ENCODE data around the gene LLGL1. TPM values are rescaled to one million over a fixed set of nuclear protein-coding genes. Genes with fewer than 3 reads are reported as not detected.

The LLGL1 gene
- total and polyA plus RNA-seq, 2 donors (not counting 3 experiments of a cell fraction or from before 2014, with no cell fraction given) = 34.9 to 47.1 TPM

- H3K9me1 ChIP-seq (replicated peaks; ENCODE audit: control insufficient read depth, extremely low read depth, insufficient read depth, low read length) = no peaks in the 10 kb centered on the region
- DNase-seq (ENCODE audit: low read depth, low spot score) (no peak), FAIRE-seq (no peak)
- H3K9ac ChIP-seq (replicated peaks; ENCODE audit: extremely low read depth, insufficient read depth, low read length) = no peak overlapping the region
- intact Hi-C loops (cut with micrococcal nuclease) (no loop called here), dilution Hi-C loops (cut with MboI; ENCODE audit: extremely low pct_ligation_motif_present, low sequenced_read_pairs) (no loop called here)
- BruUV-seq (replicated peaks) = no TSS peak
- H3K27ac ChIP-seq (ENCODE audit: insufficient read depth, low read depth, low read length) = no peak overlapping the region
- no peaks in the 10 kb centered on the region for H3K9me3 ChIP-seq (replicated peaks; ENCODE audit: control insufficient read depth, insufficient read depth, low read length)
- H3K36me3 ChIP-seq (ENCODE audit: control insufficient read depth in 2 of 2, extremely low read depth in 1 of 2, insufficient read depth in 2 of 2, low read length in 2 of 2) = peaks cover 8 to 57% of the 10 kb centered on the region in 2 experiments
- peaks cover 13% of the 10 kb centered on the region for H3K4me1 ChIP-seq (ENCODE audit: control insufficient read depth, extremely low read depth, insufficient read depth, low read length)
- H3K4me3 ChIP-seq (replicated peaks in 1 of 3; ENCODE audit: insufficient read depth in 1 of 3, low read depth in 1 of 3, low read length in 3 of 3) = no peak overlapping the region
- H3K27me3 ChIP-seq (ENCODE audit: control insufficient read depth in 2 of 2, insufficient read depth in 2 of 2, low read length in 2 of 2) = no peaks in the 10 kb centered on the region
- ChIA-PET POLR2A (no interaction called here), CTCF (interaction anchor here (0.7 to 1.1 kb wide), 2 partner anchors 9 to 10 kb away, joined by 3 read pairs; no protein-coding TSS in a partner anchor)
- H3K79me2 ChIP-seq (ENCODE audit: control insufficient read depth, insufficient read depth, low read length) = no peaks in the 10 kb centered on the region
- H3K4me2 ChIP-seq (ENCODE audit: insufficient read depth, low read length) = no peak overlapping the region
- H2AFZ ChIP-seq (ENCODE audit: low read depth, low read length) = no peak overlapping the region
- no peaks in the 10 kb centered on the region for H4K20me1 ChIP-seq (replicated peaks; ENCODE audit: control insufficient read depth, extremely low read depth, insufficient read depth, low read length)
- TF ChIP-seq EZH2 (IDR thresholded peaks at IDR 0.05; ENCODE audit: borderline replicate concordance, low read depth, low read length, severe bottlenecking) (no peak), FOS (IDR thresholded peaks at IDR 0.05; ENCODE audit: borderline replicate concordance, insufficient read depth, low read length) (no peak), JUN (IDR thresholded peaks at IDR 0.05; ENCODE audit: borderline replicate concordance, insufficient read depth, insufficient read length, low read depth) (no peak), POLR2A (IDR thresholded peaks at IDR 0.05; ENCODE audit: low read depth, low read length) (no peak), GATA2 (IDR thresholded peaks at IDR 0.05; ENCODE audit: insufficient read depth, insufficient read length, low read depth, low read length) (no peak), POLR2AphosphoS5 (IDR thresholded peaks at IDR 0.05; ENCODE audit: insufficient read depth, low read depth, low read length) (no peak)
- TF ChIP-seq, protein P1, sequence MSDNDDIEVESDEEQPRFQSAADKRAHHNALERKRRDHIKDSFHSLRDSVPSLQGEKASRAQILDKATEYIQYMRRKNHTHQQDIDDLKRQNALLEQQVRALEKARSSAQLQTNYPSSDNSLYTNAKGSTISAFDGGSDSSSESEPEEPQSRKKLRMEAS (IDR thresholded peaks at IDR 0.05; ENCODE audit: insufficient read depth, insufficient read length) = no peak
- TF ChIP-seq, protein P2, sequence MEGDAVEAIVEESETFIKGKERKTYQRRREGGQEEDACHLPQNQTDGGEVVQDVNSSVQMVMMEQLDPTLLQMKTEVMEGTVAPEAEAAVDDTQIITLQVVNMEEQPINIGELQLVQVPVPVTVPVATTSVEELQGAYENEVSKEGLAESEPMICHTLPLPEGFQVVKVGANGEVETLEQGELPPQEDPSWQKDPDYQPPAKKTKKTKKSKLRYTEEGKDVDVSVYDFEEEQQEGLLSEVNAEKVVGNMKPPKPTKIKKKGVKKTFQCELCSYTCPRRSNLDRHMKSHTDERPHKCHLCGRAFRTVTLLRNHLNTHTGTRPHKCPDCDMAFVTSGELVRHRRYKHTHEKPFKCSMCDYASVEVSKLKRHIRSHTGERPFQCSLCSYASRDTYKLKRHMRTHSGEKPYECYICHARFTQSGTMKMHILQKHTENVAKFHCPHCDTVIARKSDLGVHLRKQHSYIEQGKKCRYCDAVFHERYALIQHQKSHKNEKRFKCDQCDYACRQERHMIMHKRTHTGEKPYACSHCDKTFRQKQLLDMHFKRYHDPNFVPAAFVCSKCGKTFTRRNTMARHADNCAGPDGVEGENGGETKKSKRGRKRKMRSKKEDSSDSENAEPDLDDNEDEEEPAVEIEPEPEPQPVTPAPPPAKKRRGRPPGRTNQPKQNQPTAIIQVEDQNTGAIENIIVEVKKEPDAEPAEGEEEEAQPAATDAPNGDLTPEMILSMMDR (IDR thresholded peaks at IDR 0.05; ENCODE audit: extremely low read depth in 1 of 2, insufficient read depth in 1 of 2, low read depth in 1 of 2, low read length in 2 of 2) = no peak
Observed at GRCh38 chr17:18238299-18238698, 12.9 kb downstream of the LLGL1 start.
